DOHH2 (cell line): Measurements from ENCODE around the gene SNRPD1.
"Not testable (repeated sequence)": the region's sequence is repeated elsewhere in the genome, so short reads cannot be mapped to it uniquely, and the experiment has no call there.

Experiments
- H3F3A ChIP-seq: fragments of 200-600 bp; sonication (generic), shearing (Covaris generic); 2 replicates; pipeline ENCODE4 v1.6.0; 2016; ENCODE audit warnings: antibody characterized with exemption, mild to moderate bottlenecking; ENCODE audit not compliant: control insufficient read depth, insufficient read depth
- H3K27ac ChIP-seq: fragments of 200-600 bp; sonication (generic); 2 replicates; pipeline ENCODE4 v1.5.1; 2014; ENCODE audit warnings: low read depth, mild to moderate bottlenecking, low read length, moderate library complexity
- H3K27me3 ChIP-seq: fragments of 200-600 bp; sonication (generic); 2 replicates; pipeline ENCODE4 v1.6.1; 2014; ENCODE audit warnings: mild to moderate bottlenecking, low read length, mixed read lengths; ENCODE audit not compliant: control insufficient read depth
- H3K36me3 ChIP-seq: fragments of 200-600 bp; sonication (generic); 2 replicates; pipeline ENCODE4 v1.6.1; 2014; ENCODE audit warnings: mild to moderate bottlenecking, low read length, moderate library complexity, mixed read lengths; ENCODE audit not compliant: control insufficient read depth
- H3K4me1 ChIP-seq: fragments of 200-600 bp; sonication (generic); 2 replicates; pipeline ENCODE4 v1.6.1; 2014; ENCODE audit warnings: mild to moderate bottlenecking, low read length, mixed read lengths; ENCODE audit not compliant: control insufficient read depth
- H3K4me2 ChIP-seq: fragments of 200-600 bp; sonication (generic); 2 replicates; pipeline ENCODE4 v1.6.0; 2014; ENCODE audit warnings: mild to moderate bottlenecking, low read length, moderate library complexity
- H3K4me3 ChIP-seq: fragments of 200-600 bp; sonication (generic); 2 replicates; pipeline ENCODE4 v1.5.1; 2014; ENCODE audit warnings: mild to moderate bottlenecking, low read length, mixed read lengths
- H3K79me2 ChIP-seq: fragments of 200-600 bp; sonication (generic); 2 replicates; pipeline ENCODE4 v1.6.1; 2014; ENCODE audit warnings: mild to moderate bottlenecking, low read length, mixed read lengths; ENCODE audit not compliant: control insufficient read depth
- H3K9me2 ChIP-seq: fragments of 200-600 bp; sonication (generic); replicated peaks from 2 replicates; pipeline ENCODE4 v1.6.1; 2014; ENCODE audit warnings: mild to moderate bottlenecking, low read length, mixed read lengths; ENCODE audit not compliant: control insufficient read depth
- H3K9me3 ChIP-seq: fragments of 200-600 bp; sonication (generic); 2 replicates; pipeline ENCODE4 v1.6.1; 2014; ENCODE audit warnings: antibody characterized with exemption, low read length, mixed read lengths; ENCODE audit not compliant: control insufficient read depth, insufficient read depth
- H4K20me1 ChIP-seq: fragments of 200-600 bp; sonication (generic); 2 replicates; pipeline ENCODE4 v1.6.0; 2014; ENCODE audit warnings: low read depth, mild to moderate bottlenecking, antibody characterized with exemption, low read length, moderate library complexity; ENCODE audit not compliant: control insufficient read depth, insufficient read depth
- CTCF ChIP-seq: fragments of 200-600 bp; sonication (generic); IDR thresholded peaks from one replicate; pipeline ENCODE4 v1.5.1; 2014; ENCODE audit warnings: antibody characterized with exemption, mild to moderate bottlenecking, low read depth, low read length; ENCODE audit not compliant: poor library complexity, severe bottlenecking
- EZH2phosphoT487 ChIP-seq: fragments of 200-600 bp; sonication (generic); IDR thresholded peaks from 2 replicates; pipeline ENCODE4 v1.6.1; 2017; ENCODE audit warnings: borderline replicate concordance, mild to moderate bottlenecking, antibody characterized with exemption, low read length, moderate library complexity, mixed read lengths

The SNRPD1 gene

GRCh38 chr18:21584391-21584790, 27.7 kb upstream of the SNRPD1 start:
- H3K9me2 ChIP-seq: no peaks in the 10 kb centered on the region
- no peak overlapping the region for H3K4me3 ChIP-seq
- H3K27ac ChIP-seq: no peak overlapping the region
- H3F3A ChIP-seq: no peaks in the 10 kb centered on the region
- no peaks in the 10 kb centered on the region for H4K20me1 ChIP-seq
- peaks cover 26% of the 10 kb centered on the region for H3K36me3 ChIP-seq
- H3K4me2 ChIP-seq: no peak overlapping the region
- H3K79me2 ChIP-seq: peaks cover 80% of the 10 kb centered on the region
- no peaks in the 10 kb centered on the region for H3K9me3 ChIP-seq
- no peaks in the 10 kb centered on the region for H3K27me3 ChIP-seq
- no peaks in the 10 kb centered on the region for H3K4me1 ChIP-seq
- no peak for TF ChIP-seq CTCF
- TF ChIP-seq EZH2phosphoT487: no peak

GRCh38 chr18:21592361-21592760, 19.8 kb upstream of the SNRPD1 start:
- H3K27ac ChIP-seq, H3K9me2 ChIP-seq, H3K27me3 ChIP-seq, H3K4me2 ChIP-seq, H3K4me3 ChIP-seq, H4K20me1 ChIP-seq, H3F3A ChIP-seq, H3K9me3 ChIP-seq, H3K4me1 ChIP-seq: not testable (repeated sequence)
- Histone ChIP-seq H3K36me3 (peaks cover 15% of the 10 kb centered on the region), H3K79me2 (peaks cover 80% of the 10 kb centered on the region)

DNA sequence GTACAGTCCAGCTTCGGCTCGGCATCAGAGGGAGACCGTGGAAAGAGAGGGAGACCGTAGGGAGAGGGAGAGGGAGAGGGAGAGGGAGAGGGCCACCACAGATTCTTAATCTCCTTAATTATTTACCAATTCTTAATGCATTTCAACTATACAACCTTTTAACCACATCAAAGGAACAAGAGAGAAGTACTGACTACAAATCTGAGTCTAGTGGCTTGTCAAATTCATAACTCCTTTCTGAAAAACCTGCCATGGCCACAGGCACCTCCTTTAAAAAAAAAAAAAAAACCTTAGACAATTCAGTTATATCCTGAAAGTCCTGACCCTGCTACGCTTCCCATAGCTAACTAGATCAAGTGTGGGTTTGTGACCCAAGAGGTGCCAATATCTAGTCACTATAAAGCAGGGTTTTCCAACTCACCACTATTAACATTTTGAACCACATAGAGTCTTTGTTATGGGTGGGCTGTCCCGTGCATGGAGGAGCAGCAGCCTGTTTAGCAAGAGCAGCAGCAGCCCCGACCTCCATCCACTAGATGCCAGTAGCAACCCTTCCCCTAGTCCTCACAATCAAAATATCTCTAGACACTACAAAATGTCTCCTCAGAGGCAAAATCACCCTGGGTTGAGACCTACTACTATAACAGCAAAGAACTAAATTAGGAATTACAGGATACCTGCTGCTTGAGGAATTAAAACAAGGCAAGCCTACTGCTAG, 18.4 kb upstream of the SNRPD1 start:
- Histone ChIP-seq H3K36me3 (peaks cover 16% of the 10 kb centered on the region), H3K79me2 (peaks cover 80% of the 10 kb centered on the region), H3K4me1 (peaks cover 16% of the 10 kb centered on the region), H3K27me3 (no peaks in the 10 kb centered on the region), H3K4me3 (no peak overlapping the region), H3K27ac (no peak overlapping the region), H3K4me2 (no peak overlapping the region), H3K9me3 (no peaks in the 10 kb centered on the region), H4K20me1 (no peaks in the 10 kb centered on the region), H3F3A (peaks cover 2% of the 10 kb centered on the region; the same call in 1 of the 2 replicates), H3K9me2 (no peaks in the 10 kb centered on the region)
- TF ChIP-seq CTCF: no peak

DNA sequence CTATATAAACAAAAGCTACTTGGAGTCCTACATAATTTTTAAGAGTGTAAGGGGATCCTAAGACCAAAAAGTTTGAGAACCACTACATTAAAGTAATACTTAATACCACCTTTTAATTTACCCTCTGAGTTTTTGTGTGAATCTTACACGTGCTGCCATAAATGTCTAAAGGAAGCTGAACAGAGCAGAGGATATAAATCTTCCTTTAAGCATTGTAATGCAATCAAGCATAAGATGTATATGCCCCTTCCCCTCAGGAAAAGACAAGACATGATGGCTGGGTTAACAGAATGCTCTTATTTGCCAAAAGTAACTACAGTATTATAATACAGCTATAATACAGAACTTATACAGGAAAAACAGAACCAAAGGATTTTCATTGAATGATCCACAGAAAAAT, 14.5 kb upstream of the SNRPD1 start:
- H3K36me3 ChIP-seq: peaks cover 31% of the 10 kb centered on the region
- H3K9me3 ChIP-seq: no peaks in the 10 kb centered on the region
- H3K79me2 ChIP-seq: peaks cover 70% of the 10 kb centered on the region
- peak overlapping the region; percentile 62 for H3K4me2 ChIP-seq
- peaks cover 6% of the 10 kb centered on the region; the same call in 1 of the 2 replicates for H3F3A ChIP-seq
- TF ChIP-seq CTCF: no peak
- TF ChIP-seq EZH2phosphoT487: no peak
- peak overlapping the region; percentile 99; the same call in 1 of the 2 replicates for H3K4me3 ChIP-seq
- H3K4me1 ChIP-seq: peaks cover 31% of the 10 kb centered on the region
- no peaks in the 10 kb centered on the region for H3K27me3 ChIP-seq
- no peak overlapping the region for H3K27ac ChIP-seq
- no peaks in the 10 kb centered on the region for H3K9me2 ChIP-seq
- no peaks in the 10 kb centered on the region for H4K20me1 ChIP-seq
